Left kidney (tissue), 2 donors: Measurements from ENCODE around the gene CDO1. TPM values are rescaled to one million over a fixed set of nuclear protein-coding genes. Genes with fewer than 3 reads are reported as not detected.

Experiments
- DNase-seq: peaks from one replicate; pipeline ENCODE4 v3.0.0-alpha.2; 2013
- polyA plus RNA-seq: library from polyadenylated mRNA; unstranded; fragments of 120-200 nt; gene quantifications from one replicate; pipeline ENCODE4 v1.2.1, GENCODE V29; 2013; ENCODE audit not compliant: insufficient read length

Gene CDO1
- polyA plus RNA-seq, 1 donor = 22.9 TPM

DNA sequence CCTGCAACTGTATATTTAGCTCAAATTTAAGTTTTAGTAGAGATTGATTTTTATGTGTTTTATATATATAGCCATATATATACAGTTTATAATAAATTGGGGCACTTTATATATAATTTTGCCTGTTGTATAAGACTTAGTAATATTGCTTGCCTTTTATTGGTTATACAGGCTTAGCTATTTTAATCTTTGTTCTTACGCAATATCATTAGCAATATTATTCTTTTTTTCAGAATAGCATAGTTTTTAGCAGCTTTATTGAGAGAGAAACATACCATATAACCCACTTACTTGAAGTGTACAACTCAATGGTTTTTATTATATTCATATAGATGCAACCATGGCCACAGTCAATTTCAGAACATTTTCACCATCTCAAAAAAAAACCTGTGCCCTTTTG, 28.0 kb downstream of the CDO1 start:
- DNase-seq = no peak

DNA sequence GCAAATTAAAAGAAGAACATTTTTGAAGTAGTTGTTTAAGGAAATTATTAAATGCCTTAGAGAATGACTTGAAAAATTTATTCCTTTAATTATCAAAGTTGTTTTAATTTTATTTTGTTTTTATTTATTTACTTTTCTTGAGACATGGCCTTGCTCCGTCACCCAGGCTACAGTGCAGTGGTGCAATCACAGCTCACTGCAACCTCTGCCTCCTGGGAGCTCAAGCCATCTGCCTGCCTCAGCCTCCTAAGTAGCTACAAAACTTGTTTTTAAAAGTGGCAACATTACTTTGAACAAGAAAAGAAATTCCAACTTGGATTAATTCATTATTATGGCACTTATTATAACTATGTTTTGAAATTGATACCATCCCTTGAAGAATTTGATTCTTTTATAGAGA, 29.0 kb downstream of the CDO1 start:
- DNase-seq = no peak

DNA sequence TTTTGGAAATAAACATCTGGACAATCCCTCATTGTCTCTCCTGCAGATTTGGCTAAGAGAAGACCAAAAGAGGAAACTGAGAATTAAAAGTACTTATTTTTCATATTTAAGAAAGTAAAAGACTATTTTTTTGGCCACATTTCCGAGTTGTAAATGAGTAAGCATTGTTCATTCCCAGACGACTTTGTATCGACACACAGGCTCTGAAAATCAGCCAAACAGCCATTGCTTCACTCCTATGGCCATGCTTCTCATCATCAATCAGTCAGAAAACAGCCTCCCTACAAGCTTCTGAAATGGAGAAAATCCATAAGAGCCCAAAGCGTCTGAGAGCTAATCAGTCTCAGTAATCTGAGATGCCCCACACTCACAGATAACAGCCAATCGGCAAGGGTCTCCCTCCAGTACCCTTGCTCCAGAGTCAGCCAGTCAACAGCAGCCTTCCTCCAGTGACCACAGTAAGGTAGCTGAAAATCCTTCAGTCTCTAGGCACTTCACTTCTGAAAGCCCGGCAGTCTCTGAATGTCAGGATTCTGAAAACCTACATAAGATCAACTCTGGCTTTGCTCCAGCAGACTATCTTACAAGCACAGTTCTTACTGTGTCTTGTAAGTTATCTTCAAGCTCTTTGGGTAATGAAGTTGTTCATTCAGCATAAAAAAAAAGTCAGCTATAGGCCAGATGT, 30.9 kb downstream of the CDO1 start:
- DNase-seq = peak; percentile 38

DNA sequence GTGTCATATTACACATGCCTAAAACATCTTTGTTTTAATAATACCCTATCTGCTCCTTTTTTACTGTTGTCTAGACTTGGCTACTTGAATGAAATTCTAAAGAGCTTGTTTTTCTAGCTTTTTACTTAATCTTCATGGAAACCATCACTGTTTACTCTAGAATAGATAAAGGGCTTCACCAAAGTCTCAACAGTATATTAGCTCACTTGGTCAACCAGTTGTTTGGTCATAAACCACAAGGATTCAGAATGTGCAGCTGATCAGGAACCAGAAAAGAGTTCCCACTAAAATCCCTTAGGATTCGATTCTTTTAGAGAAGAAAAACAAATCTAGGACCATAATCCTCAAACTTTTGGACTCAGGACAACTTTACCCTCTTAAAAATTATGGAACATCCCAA, 38.0 kb downstream of the CDO1 start:
- DNase-seq = no peak

DNA sequence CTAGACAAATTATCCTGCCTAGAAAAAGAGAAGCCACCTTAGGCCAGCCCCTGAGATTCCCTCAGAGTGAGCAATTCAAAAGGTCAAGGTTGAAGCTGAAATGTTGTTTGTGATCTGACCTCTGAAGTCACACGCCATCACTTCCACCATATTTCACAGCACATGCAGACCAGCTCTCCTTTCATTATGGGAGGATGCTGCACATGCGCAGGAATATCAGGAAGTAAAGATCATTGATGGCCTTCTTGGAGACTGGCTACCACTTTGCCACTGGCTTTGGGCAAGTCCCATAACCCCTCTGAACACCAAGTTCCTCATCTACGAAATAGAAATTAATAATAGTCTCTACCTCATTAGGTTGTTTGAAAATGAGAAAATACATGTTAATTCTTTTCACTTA, 39.5 kb downstream of the CDO1 start:
- DNase-seq = no peak

DNA sequence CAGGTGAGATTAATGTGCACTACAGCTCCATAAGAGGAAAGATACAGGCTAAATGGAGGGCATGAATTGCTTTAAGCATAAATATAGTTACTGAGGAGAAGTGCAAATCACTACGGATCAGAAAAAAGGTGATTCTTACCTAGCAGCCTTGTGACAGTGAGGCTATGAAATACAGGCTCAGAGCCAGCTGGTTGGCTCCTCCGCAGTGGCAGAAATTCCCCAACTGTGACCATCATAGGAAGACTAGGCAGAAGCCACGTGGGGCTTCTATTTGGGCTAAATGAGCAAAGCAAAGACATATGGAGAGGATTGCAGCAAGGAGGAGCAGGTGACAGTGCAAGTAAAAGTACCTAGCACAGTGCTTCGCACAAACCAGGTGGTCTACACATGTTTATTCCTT, 40.5 kb downstream of the CDO1 start:
- no peak for DNase-seq

DNA sequence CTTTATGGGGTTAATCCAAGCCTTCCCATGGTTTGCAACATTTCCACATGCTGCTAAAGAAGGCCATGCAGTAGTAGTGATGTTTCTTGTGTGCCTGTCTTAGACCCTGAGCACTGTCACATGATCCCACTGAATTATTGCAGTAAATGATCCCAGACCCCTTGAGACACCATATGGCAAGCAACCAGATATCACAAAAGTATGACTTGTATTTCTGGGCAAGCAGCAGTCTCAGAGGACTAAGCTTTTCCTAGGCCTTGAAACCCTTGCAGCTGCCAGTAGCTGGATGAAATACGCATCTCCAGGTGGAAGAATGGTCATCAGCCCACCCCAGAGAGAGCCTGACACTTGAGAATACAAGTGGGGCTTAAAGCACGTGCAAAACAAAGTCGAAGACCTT, 41.8 kb downstream of the CDO1 start:
- peak; percentile 3 for DNase-seq

DNA sequence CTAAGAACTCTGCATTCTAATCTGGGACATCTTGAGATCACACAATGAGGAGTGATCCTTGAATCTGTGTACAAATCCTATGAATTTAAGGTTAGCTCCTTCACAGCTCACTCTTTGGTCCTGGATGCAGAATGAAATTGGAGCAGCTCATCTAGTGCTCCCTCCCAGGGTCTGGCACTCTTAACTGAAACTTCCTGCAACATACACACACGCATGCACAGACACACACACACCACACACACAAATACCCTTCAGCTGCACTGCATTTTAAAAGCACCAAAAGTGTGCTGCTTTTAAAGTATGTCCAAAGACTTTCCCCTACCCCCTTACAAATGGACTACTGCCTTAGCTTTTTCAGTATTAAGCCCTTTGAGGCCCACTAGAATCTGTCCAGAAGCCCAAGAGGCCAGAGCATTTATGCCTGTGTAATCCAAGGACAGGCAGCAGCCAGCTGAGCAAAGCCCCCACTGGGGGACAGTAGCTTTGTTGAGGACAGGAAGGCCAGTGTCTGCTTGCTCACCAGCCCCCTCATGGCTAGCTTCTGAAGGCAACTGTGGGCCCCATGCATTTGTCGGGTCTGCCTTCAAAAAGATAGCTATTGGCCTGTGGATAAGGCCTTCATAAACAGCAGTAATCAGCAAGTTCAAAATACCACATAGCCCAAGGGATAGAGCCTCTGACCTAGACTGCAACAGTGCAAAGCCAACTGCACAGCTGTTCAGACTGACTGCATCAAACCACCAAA, 43.6 kb downstream of the CDO1 start:
- no peak for DNase-seq

DNA sequence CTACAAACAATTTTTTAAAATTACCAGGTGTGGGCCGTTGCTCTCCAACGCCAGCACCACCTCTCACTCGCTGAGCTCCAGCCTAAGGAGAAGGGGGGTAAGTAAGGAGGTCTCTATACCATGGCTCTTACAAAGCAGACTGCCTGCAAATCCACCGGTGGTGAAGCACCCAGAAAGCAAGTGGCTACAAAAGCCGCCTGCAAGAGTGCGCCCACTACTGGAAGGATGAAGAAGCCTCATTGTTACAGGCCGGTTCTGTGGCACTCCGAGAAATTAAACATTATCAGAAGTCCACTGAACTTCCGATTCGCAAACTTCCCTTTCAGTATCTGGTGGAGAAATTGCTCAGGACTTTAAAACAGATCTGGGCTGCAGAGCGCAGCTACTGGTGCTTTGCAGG, 46.0 kb downstream of the CDO1 start:
- DNase-seq = no peak

DNA sequence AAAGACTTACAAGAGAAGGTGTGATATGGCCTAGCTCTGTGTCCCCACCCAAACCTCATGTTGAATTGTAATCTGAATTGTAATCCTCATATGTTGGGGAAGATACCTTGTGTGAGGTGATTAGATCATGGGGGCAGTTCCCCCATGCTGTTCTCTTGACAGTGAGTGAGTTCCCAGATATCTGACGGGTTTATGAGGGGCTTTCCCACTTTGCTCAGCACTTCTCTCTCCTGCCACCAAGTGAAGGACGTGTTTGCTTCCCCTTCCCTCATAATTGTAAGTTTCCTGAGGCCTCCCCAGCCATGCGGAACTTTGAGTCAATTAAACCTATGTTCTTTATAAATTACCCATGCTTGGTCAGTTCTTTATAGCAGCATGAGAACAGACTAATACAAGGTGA, 49.0 kb downstream of the CDO1 start:
- no peak for DNase-seq

DNA sequence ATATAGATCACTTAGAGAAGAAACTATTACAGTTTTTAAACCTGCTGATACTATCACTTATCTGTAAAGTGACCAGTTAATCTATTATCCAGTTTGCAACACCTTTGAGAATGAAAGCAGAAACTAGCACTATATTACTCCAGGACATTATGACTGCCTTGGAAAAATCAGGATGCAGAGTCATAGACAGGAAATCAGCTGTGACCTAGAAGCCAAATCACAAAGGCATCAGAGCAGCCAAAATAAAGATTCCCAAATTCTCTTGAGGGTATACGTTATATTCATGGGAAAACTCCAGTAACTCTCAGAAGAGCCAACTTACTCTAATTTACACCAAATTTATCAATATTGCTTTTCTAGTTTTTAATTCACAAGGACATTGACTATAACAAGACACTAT, 49.9 kb downstream of the CDO1 start:
- DNase-seq = no peak

DNA sequence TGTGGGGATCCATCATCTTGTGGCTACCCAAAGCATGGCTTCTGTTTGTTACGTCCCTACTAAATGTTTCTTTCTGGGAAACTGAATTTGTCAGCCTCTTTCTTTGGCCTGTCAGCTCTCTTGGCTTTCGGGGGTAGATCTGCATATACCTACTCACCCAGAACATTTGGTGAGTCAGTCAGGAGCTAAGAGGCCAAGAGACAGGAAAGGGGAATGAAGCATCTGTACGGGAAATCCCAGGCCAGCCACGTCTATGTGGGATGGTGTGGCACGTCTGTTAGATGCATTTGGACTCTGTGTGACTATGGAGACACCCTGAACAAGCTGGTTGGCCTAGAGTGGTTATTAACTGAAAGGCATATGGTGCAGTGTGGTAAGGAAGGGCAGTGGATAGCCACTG, 58.1 kb downstream of the CDO1 start:
- no peak for DNase-seq

DNA sequence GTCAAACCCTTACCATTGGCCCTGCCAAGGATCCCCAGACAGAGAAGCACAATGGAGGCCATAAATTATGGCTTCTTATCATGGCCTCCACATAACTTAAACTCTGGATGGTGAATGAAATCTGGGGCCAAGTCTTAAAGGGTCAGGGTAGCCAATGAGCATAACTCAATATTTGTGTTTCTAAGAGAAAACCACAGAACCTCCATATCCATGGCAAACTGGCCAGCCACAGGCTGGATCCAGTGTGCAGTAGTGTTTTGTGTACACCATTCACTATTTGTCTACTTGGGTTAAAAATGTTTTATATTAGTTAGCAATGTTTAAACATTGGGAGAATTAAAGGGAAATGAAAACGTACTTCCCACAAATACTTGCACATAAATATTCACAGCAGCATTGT, 60.8 kb downstream of the CDO1 start:
- no peak for DNase-seq

Other genes with a start within 250 kb of the CDO1 start
- gene TICAM2, start 214.2 kb downstream of the CDO1 start, polyA plus RNA-seq = 2.1 TPM
- gene TMED7, start 190.6 kb downstream of the CDO1 start, polyA plus RNA-seq = 98.9 TPM
- 70.1 TPM for gene ATG12, start 24.9 kb upstream of the CDO1 start, polyA plus RNA-seq
- gene AP3S1, start 25.3 kb upstream of the CDO1 start, polyA plus RNA-seq = 127 TPM
- 3.0 TPM for gene LVRN, start 145.8 kb upstream of the CDO1 start, polyA plus RNA-seq
- not detected for gene ARL14EPL, start 215.8 kb upstream of the CDO1 start, polyA plus RNA-seq